Thoracic aorta (tissue), 2 donors: Measurements from ENCODE around the gene DLX1. TPM values are rescaled to one million over a fixed set of nuclear protein-coding genes. Genes with fewer than 3 reads are reported as not detected.
"Not testable (repeated sequence)": the region's sequence is repeated elsewhere in the genome, so short reads cannot be mapped to it uniquely, and the experiment has no call there.

Experiments
- ATAC-seq: fragments of 150-250 bp; one replicate; pipeline ENCODE4 v1.8.0; 2017; ENCODE audit warnings: low read depth; ENCODE audit not compliant: insufficient number of reproducible peaks, low FRiP score
- DNase-seq: peaks from one replicate; pipeline ENCODE4 v3.0.0-alpha.2; 2020; ENCODE audit warnings: low spot score
- H3K27ac ChIP-seq, 2 donors: fragments of 200-600 bp; sonication (generic); 1 replicate in 1 of 2; 2 replicates in 1 of 2; pipeline ENCODE4 v1.5.1; 2016; ENCODE audit warnings: mild to moderate bottlenecking in 2 of 2, moderate library complexity in 2 of 2
- H3K27me3 ChIP-seq: fragments of 200-600 bp; sonication (generic); replicated peaks from 2 replicates; pipeline ENCODE4 v1.6.0; 2016; ENCODE audit warnings: mild to moderate bottlenecking; ENCODE audit not compliant: insufficient read depth
- H3K36me3 ChIP-seq: fragments of 200-600 bp; sonication (generic); one replicate; pipeline ENCODE4 v1.5.1; 2016
- H3K4me1 ChIP-seq, 2 donors: fragments of 200-600 bp; sonication (generic); 1 replicate in 1 of 2; 2 replicates in 1 of 2; pipeline versions ENCODE4 v1.5.1 to v1.6.0; 2016; ENCODE audit warnings: low read depth in 2 of 2, mild to moderate bottlenecking in 1 of 2; ENCODE audit not compliant: control insufficient read depth in 1 of 2
- H3K4me3 ChIP-seq: fragments of 200-600 bp; sonication (generic); 2 replicates; pipeline ENCODE4 v1.5.1; 2016; ENCODE audit warnings: mild to moderate bottlenecking
- H3K9me3 ChIP-seq: fragments of 200-600 bp; sonication (generic); 2 replicates; pipeline ENCODE4 v1.5.1; 2016
- total RNA-seq, 2 donors: library from RNA; depleted of rRNA; stranded (reverse); fragments of >200 nt; gene quantifications; one replicate each; pipeline versions ENCODE4 v1.1.0 to v1.2.3, GENCODE V29; 2016
- TF ChIP-seq, protein P1 (sequence below): fragments of 200-600 bp; sonication (generic); IDR thresholded peaks from one replicate; pipeline ENCODE4 v1.5.1; 2019; ENCODE audit warnings: antibody characterized with exemption

Gene DLX1
- total RNA-seq, 2 donors from 2014 or later, result 0.68 to 0.92 TPM

DNA sequence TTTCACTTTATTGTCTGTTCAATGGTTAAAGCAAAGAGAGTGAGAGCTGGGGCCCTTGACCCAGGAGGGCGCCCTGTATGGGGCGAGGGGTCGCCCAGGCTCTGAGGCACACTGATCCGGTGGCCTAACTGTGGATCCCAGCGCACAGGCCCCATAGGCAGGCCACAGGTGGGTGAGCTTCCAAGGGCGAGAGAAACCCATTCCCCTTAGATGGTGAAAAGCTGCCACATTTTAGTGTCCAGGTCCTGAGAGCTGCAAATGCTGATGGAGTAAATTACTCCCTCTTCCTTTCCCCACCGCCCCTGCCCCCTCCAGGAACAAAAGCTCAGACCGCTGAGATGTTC, 23.3 kb downstream of the DLX1 start:
- DNase-seq (no peak), ATAC-seq (no peak)
- no peaks in the 10 kb centered on the region for H3K9me3 ChIP-seq
- peaks cover 43% of the 10 kb centered on the region for H3K27me3 ChIP-seq
- H3K4me1 ChIP-seq, result peaks cover 14% of the 10 kb centered on the region in 2 donors
- no peak overlapping the region for H3K4me3 ChIP-seq
- TF ChIP-seq, protein P1, sequence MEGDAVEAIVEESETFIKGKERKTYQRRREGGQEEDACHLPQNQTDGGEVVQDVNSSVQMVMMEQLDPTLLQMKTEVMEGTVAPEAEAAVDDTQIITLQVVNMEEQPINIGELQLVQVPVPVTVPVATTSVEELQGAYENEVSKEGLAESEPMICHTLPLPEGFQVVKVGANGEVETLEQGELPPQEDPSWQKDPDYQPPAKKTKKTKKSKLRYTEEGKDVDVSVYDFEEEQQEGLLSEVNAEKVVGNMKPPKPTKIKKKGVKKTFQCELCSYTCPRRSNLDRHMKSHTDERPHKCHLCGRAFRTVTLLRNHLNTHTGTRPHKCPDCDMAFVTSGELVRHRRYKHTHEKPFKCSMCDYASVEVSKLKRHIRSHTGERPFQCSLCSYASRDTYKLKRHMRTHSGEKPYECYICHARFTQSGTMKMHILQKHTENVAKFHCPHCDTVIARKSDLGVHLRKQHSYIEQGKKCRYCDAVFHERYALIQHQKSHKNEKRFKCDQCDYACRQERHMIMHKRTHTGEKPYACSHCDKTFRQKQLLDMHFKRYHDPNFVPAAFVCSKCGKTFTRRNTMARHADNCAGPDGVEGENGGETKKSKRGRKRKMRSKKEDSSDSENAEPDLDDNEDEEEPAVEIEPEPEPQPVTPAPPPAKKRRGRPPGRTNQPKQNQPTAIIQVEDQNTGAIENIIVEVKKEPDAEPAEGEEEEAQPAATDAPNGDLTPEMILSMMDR, result no peak
- H3K27ac ChIP-seq, result no peak overlapping the region
- no peaks in the 10 kb centered on the region for H3K36me3 ChIP-seq

GRCh38 chr2:172109256-172109987, 24.1 kb downstream of the DLX1 start:
- H3K9me3 ChIP-seq, result no peaks in the 10 kb centered on the region
- ATAC-seq, result no peak
- peaks cover 14% of the 10 kb centered on the region in 2 donors for H3K4me1 ChIP-seq
- H3K27me3 ChIP-seq, result peaks cover 34% of the 10 kb centered on the region
- H3K36me3 ChIP-seq, result no peaks in the 10 kb centered on the region
- no peak for DNase-seq
- TF ChIP-seq, protein P1, result no peak
- no peak overlapping the region for H3K4me3 ChIP-seq
- H3K27ac ChIP-seq, result no peak overlapping the region

- Histone ChIP-seq H3K4me1 (peaks cover 14% of the 10 kb centered on the region in 2 donors), H3K27ac (no peak overlapping the region), H3K9me3 (no peaks in the 10 kb centered on the region), H3K4me3 (no peak overlapping the region), H3K36me3 (no peaks in the 10 kb centered on the region), H3K27me3 (peaks cover 27% of the 10 kb centered on the region)
- no peak for ATAC-seq
- TF ChIP-seq, protein P1, result no peak
- DNase-seq, result no peak
Observed at GRCh38 chr2:172109988-172110811, 24.9 kb downstream of the DLX1 start.

DNA sequence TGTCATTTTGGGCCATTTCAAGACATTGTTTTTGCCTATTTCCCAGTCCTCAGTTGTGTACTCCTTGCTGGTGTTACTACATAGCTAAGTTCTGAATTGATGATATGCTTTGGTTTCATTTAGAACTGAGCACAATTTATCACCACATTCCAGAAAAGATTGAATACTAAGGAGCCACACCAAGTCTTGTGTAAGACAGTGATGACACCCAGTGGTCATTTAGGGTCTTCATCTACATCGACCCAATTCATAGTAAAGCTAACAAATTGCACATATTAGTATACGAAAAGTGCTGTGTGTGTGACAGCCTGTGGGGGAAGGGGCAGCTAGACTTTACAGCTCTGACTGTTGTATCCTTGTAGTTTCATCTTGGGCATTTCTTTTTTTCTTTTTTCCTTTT, 28.3 kb downstream of the DLX1 start:
- Histone ChIP-seq H3K4me3 (no peak overlapping the region), H3K27ac (no peak overlapping the region), H3K27me3 (peaks cover 4% of the 10 kb centered on the region), H3K9me3 (no peaks in the 10 kb centered on the region), H3K4me1 (no peaks in the 10 kb centered on the region), H3K36me3 (no peaks in the 10 kb centered on the region)
- DNase-seq, result no peak
- ATAC-seq, result no peak
- TF ChIP-seq, protein P1, result no peak

DNA sequence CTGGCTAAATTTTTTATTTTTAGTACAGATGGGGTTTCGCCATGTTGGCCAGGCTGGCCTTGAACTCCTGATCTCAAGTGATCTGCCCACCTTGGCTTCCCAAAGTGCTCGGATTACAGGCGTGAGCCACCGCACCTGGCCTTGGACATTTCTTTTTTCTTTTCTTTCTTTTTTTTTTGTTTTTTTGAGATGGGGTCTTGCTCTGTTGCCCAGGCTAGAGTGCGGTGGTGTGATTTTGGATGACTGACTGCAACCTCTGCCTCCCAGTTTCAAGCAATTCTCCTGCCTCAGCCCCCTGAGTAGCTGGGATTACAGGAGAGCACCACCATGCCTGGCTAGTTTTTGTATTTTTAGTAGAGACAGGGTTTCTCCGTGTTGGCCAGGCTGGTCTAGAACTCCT, 28.9 kb downstream of the DLX1 start:
- DNase-seq, ATAC-seq, H3K9me3 ChIP-seq, H3K4me3 ChIP-seq, H3K27ac ChIP-seq, H3K4me1 ChIP-seq, H3K27me3 ChIP-seq, H3K36me3 ChIP-seq: not testable (repeated sequence)
